DMS114 treated with DMSO at 0.1 percent for 48 hours (cell line): ENCODE data around the gene TTC39A.

Experiments used
- DNase-seq: peaks from one replicate; lab custom pipeline; 2025; ENCODE audit not compliant: unreplicated experiment; lab: John Stamatoyannopoulos, UW

Gene TTC39A

GRCh38 chr1:51316113-51316845, 14.1 kb downstream of the TTC39A start:
- DNase-seq = no peak

- no peak for DNase-seq
Measured at GRCh38 chr1:51314974-51315373, 15.4 kb downstream of the TTC39A start.

GRCh38 chr1:51313961-51314777, 16.2 kb downstream of the TTC39A start:
- no peak for DNase-seq

GRCh38 chr1:51313268-51313852, 17.0 kb downstream of the TTC39A start:
- DNase-seq = no peak

- no peak for DNase-seq
Measured at GRCh38 chr1:51312718-51313117, 17.6 kb downstream of the TTC39A start.

GRCh38 chr1:51311826-51312225, 18.5 kb downstream of the TTC39A start:
- no peak for DNase-seq

- no peak for DNase-seq
Measured at GRCh38 chr1:51310871-51311613, 19.3 kb downstream of the TTC39A start.

GRCh38 chr1:51309291-51309690, 21.1 kb downstream of the TTC39A start:
- DNase-seq = no peak

GRCh38 chr1:51308636-51309035, 21.7 kb downstream of the TTC39A start:
- DNase-seq = no peak

- DNase-seq = no peak
Measured at GRCh38 chr1:51306950-51307349, 23.4 kb downstream of the TTC39A start.

GRCh38 chr1:51305371-51305823, 25.0 kb downstream of the TTC39A start:
- DNase-seq = no peak

GRCh38 chr1:51304360-51304759, 26.0 kb downstream of the TTC39A start:
- no peak for DNase-seq

- no peak for DNase-seq
Measured at GRCh38 chr1:51303751-51304251, 26.6 kb downstream of the TTC39A start.

GRCh38 chr1:51303315-51303714, 27.0 kb downstream of the TTC39A start:
- DNase-seq = no peak

GRCh38 chr1:51302746-51303145, 27.6 kb downstream of the TTC39A start:
- no peak for DNase-seq

- no peak for DNase-seq
Measured at GRCh38 chr1:51302270-51302669, 28.1 kb downstream of the TTC39A start.

- DNase-seq = no peak
Measured at GRCh38 chr1:51301844-51302162, 28.6 kb downstream of the TTC39A start.

GRCh38 chr1:51301152-51301843, 29.1 kb downstream of the TTC39A start:
- no peak for DNase-seq

- DNase-seq = no peak
Measured at GRCh38 chr1:51299981-51300670, 30.2 kb downstream of the TTC39A start.
